Calu3 (cell line): ENCODE results near the gene GPR137B. TPM values are rescaled to one million over a fixed set of nuclear protein-coding genes. Genes with fewer than 3 reads are reported as not detected.

Experiments
- BruUV-seq: library from RNA; stranded (reverse); fragments of 400-500 nt; replicated peaks from 2 replicates; lab custom pipeline; 2021; lab: Mats Ljungman, UMichigan
- CTCF ChIA-PET: fragments of 300-600 bp; sonication (Branson Sonifier 250); formaldehyde crosslinking; loops from one replicate; lab custom pipeline; 2022; ENCODE audit warnings: antibody characterized with exemption; lab: Charles Lee
- DNase-seq: peaks from one replicate; pipeline ENCODE4 v3.0.0; 2022
- H3K27ac Mint-ChIP-seq: one replicate; pipeline ENCODE4 v1.8.0; 2022; ENCODE audit warnings: mixed read lengths; ENCODE audit not compliant: unreplicated experiment
- H3K27me3 Mint-ChIP-seq: one replicate; pipeline ENCODE4 v1.8.0; 2022; ENCODE audit warnings: mixed read lengths; ENCODE audit not compliant: unreplicated experiment
- H3K36me3 Mint-ChIP-seq: one replicate; pipeline ENCODE4 v1.8.0; 2022; ENCODE audit warnings: mild to moderate bottlenecking, moderate library complexity, mixed read lengths; ENCODE audit not compliant: insufficient read depth, unreplicated experiment
- H3K4me1 Mint-ChIP-seq: one replicate; pipeline ENCODE4 v1.8.0; 2022; ENCODE audit warnings: mild to moderate bottlenecking, low read depth, mixed read lengths; ENCODE audit not compliant: unreplicated experiment
- H3K4me3 Mint-ChIP-seq: one replicate; pipeline ENCODE4 v1.8.0; 2022; ENCODE audit warnings: mild to moderate bottlenecking, low read depth, moderate library complexity, mixed read lengths; ENCODE audit not compliant: unreplicated experiment
- H3K9me3 Mint-ChIP-seq: one replicate; pipeline ENCODE4 v1.8.0; 2022; ENCODE audit warnings: low read depth, mixed read lengths; ENCODE audit not compliant: unreplicated experiment
- intact Hi-C: fragments of 100-400 bp; cut with micrococcal nuclease; formaldehyde crosslinking; loops from one replicate; pipeline ENCODE4 v1.10.0; 2022; ENCODE audit not compliant: unreplicated experiment
- total RNA-seq: library from RNA; stranded (reverse); gene quantifications from 2 replicates; pipeline ENCODE4 v1.2.3, GENCODE V29; 2022
- TF ChIP-seq, protein P1 (sequence below): fragments of 200-600 bp; IDR thresholded peaks from one replicate; pipeline ENCODE4 v1.8.0; 2022; ENCODE audit warnings: antibody characterized with exemption; ENCODE audit not compliant: unreplicated experiment

Gene GPR137B
- total RNA-seq, 1 experiment from 2014 or later = 11.4 TPM

- peaks cover 4% of the 10 kb centered on the region for H3K36me3 Mint-ChIP-seq
- BruUV-seq = no TSS peak
- no peak for DNase-seq
- H3K27ac Mint-ChIP-seq = no peak overlapping the region
- H3K27me3 Mint-ChIP-seq = no peaks in the 10 kb centered on the region
- H3K9me3 Mint-ChIP-seq = peaks cover 2% of the 10 kb centered on the region
- CTCF ChIA-PET = no interaction called here
- H3K4me1 Mint-ChIP-seq = no peaks in the 10 kb centered on the region
- intact Hi-C loops = no loop called here
- TF ChIP-seq, protein P1, sequence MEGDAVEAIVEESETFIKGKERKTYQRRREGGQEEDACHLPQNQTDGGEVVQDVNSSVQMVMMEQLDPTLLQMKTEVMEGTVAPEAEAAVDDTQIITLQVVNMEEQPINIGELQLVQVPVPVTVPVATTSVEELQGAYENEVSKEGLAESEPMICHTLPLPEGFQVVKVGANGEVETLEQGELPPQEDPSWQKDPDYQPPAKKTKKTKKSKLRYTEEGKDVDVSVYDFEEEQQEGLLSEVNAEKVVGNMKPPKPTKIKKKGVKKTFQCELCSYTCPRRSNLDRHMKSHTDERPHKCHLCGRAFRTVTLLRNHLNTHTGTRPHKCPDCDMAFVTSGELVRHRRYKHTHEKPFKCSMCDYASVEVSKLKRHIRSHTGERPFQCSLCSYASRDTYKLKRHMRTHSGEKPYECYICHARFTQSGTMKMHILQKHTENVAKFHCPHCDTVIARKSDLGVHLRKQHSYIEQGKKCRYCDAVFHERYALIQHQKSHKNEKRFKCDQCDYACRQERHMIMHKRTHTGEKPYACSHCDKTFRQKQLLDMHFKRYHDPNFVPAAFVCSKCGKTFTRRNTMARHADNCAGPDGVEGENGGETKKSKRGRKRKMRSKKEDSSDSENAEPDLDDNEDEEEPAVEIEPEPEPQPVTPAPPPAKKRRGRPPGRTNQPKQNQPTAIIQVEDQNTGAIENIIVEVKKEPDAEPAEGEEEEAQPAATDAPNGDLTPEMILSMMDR = no peak
- no peak overlapping the region for H3K4me3 Mint-ChIP-seq
Observed at GRCh38 chr1:236206548-236206947, 64.2 kb downstream of the GPR137B start.

- intact Hi-C loops = no loop called here
- no peak overlapping the region for H3K27ac Mint-ChIP-seq
- no peaks in the 10 kb centered on the region for H3K27me3 Mint-ChIP-seq
- TF ChIP-seq, protein P1 = no peak
- H3K36me3 Mint-ChIP-seq = no peaks in the 10 kb centered on the region
- peaks cover 2% of the 10 kb centered on the region for H3K9me3 Mint-ChIP-seq
- no peak for DNase-seq
- no peak overlapping the region for H3K4me3 Mint-ChIP-seq
- BruUV-seq = no TSS peak
- CTCF ChIA-PET = interaction anchor here (0.6 kb wide), 2 partner anchors 76 to 97 kb away, joined by 3 read pairs; no protein-coding TSS in a partner anchor
- H3K4me1 Mint-ChIP-seq = no peaks in the 10 kb centered on the region
Observed at GRCh38 chr1:236207121-236207520, 64.8 kb downstream of the GPR137B start.

DNA sequence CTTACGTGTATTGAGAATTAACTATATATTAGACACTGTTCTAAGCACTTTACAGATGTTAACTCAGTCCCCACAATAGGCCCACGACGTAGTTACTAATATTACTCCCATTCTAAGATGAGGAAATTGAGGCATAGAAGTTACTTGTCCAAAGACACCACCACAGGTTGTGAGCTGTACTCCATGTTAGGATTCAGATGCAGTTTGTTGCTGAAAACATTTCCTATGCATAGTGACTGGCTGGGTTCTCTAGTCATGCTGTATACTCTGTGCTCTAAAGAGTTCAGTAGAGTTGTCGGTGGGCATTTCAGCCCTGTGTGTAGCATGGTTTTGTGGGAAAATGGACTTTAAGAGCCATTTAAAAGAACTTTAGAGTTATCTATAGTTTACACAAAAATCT, 65.2 kb downstream of the GPR137B start:
- Mint-ChIP-seq H3K4me1 (no peaks in the 10 kb centered on the region), H3K4me3 (no peak overlapping the region), H3K36me3 (no peaks in the 10 kb centered on the region), H3K9me3 (peaks cover 2% of the 10 kb centered on the region), H3K27me3 (no peaks in the 10 kb centered on the region), H3K27ac (no peak overlapping the region)
- intact Hi-C loops = no loop called here
- no peak for DNase-seq
- BruUV-seq = no TSS peak
- TF ChIP-seq, protein P1 = no peak
- CTCF ChIA-PET = interaction anchor here (0.6 kb wide), 2 partner anchors 77 to 98 kb away, joined by 3 read pairs; no protein-coding TSS in a partner anchor

DNA sequence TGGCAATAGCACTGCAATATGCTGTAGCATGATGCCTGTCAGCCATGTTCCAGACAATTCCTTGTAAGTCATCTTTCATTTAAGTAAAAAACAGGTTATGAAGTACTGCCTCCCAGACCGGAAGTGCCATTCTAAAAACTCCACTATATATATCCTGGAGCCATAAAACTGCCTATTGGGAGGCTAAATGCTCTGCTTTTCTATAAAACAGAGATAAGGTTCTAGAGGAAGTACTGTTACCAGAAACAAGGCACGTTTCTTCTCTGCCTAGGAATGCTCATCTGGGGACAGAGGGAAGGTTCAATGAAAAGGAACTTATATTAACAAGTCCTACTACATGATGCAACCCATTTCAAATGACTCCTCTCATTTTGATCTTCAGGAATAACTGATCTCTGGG, 66.8 kb downstream of the GPR137B start:
- Mint-ChIP-seq H3K4me1 (no peaks in the 10 kb centered on the region), H3K27me3 (no peaks in the 10 kb centered on the region), H3K4me3 (no peak overlapping the region), H3K9me3 (no peaks in the 10 kb centered on the region), H3K27ac (no peak overlapping the region), H3K36me3 (no peaks in the 10 kb centered on the region)
- CTCF ChIA-PET = no interaction called here
- intact Hi-C loops = no loop called here
- DNase-seq = no peak
- no TSS peak for BruUV-seq
- TF ChIP-seq, protein P1 = no peak
